SH-SY5Y (cell line): ENCODE results near the gene PSMD8.

ENCODE experiments used
- GATA2 ChIP-seq: IDR thresholded peaks from 2 replicates; pipeline ENCODE4 v1.6.1; 2011; ENCODE audit warnings: mild to moderate bottlenecking, low read depth, low read length
- GATA3 ChIP-seq: IDR thresholded peaks from 2 replicates; pipeline ENCODE4 v1.6.1; 2011; ENCODE audit warnings: low read depth, mild to moderate bottlenecking, low read length, moderate library complexity

The PSMD8 gene

GRCh38 chr19:38389101-38389925 is 14.9 kb downstream of the PSMD8 start:
- TF ChIP-seq GATA3 (no peak), GATA2 (no peak)

- no peak for TF ChIP-seq GATA2
- TF ChIP-seq GATA3, result no peak
These were observed 15.9 kb downstream of the PSMD8 start for GRCh38 chr19:38389957-38390924.

GRCh38 chr19:38391911-38392464 is 17.6 kb downstream of the PSMD8 start:
- TF ChIP-seq GATA3 (no peak), GATA2 (no peak)

- TF ChIP-seq GATA3 (no peak), GATA2 (no peak)
These were observed 18.4 kb downstream of the PSMD8 start for GRCh38 chr19:38392707-38393308.

- TF ChIP-seq GATA2 (no peak), GATA3 (no peak)
These were observed 20.1 kb downstream of the PSMD8 start for GRCh38 chr19:38394488-38394887.

GRCh38 chr19:38395381-38396114 is 21.2 kb downstream of the PSMD8 start:
- TF ChIP-seq GATA3, result no peak
- TF ChIP-seq GATA2, result no peak

GRCh38 chr19:38399081-38399480 is 24.7 kb downstream of the PSMD8 start:
- TF ChIP-seq GATA3, result no peak
- TF ChIP-seq GATA2, result no peak

GRCh38 chr19:38399537-38399936 is 25.2 kb downstream of the PSMD8 start:
- no peak for TF ChIP-seq GATA3
- TF ChIP-seq GATA2, result no peak

- TF ChIP-seq GATA3, result no peak
- no peak for TF ChIP-seq GATA2
These were observed 26.0 kb downstream of the PSMD8 start for GRCh38 chr19:38400361-38400760.

- TF ChIP-seq GATA3 (no peak), GATA2 (no peak)
These were observed 26.8 kb downstream of the PSMD8 start for GRCh38 chr19:38401148-38401547.

- TF ChIP-seq GATA3, result no peak
- no peak for TF ChIP-seq GATA2
These were observed 28.2 kb downstream of the PSMD8 start for GRCh38 chr19:38402623-38402966.

- TF ChIP-seq GATA3 (no peak), GATA2 (no peak)
These were observed 28.8 kb downstream of the PSMD8 start, which contains the start of gene FAM98C for GRCh38 chr19:38402967-38403674. Gene FAM98C, plus strand, starts transcription at chr19:38403093. Its CDS starts 61 bp downstream, at chr19:38403154.

- TF ChIP-seq GATA3 (no peak), GATA2 (no peak)
These were observed 30.5 kb downstream of the PSMD8 start for GRCh38 chr19:38404858-38405257.
